Cardiac muscle cell (in vitro differentiated cells and primary cell): ENCODE data around the gene CERS6. TPM values are rescaled to one million over a fixed set of nuclear protein-coding genes. Genes with fewer than 3 reads are reported as not detected.

ENCODE experiments used
- DNase-seq, 2 donors: peaks; one replicate each; pipeline versions ENCODE4 v3.0.0 to v3.0.0-alpha.2; 2010 to 2017; ENCODE audit warnings: low read depth in 1 of 2, low spot score in 1 of 2
- H3K27ac ChIP-seq: fragments of 200-600 bp; sonication (generic); 2 replicates; pipeline ENCODE4 v1.5.1; 2016
- H3K27me3 ChIP-seq: fragments of 200-600 bp; sonication (generic); 2 replicates; pipeline ENCODE4 v1.6.0; 2016; ENCODE audit warnings: control low read depth
- H3K36me3 ChIP-seq: fragments of 200-600 bp; sonication (generic); 2 replicates; pipeline ENCODE4 v1.5.1; 2016; ENCODE audit warnings: control low read depth
- H3K4me1 ChIP-seq: fragments of 200-600 bp; sonication (generic); 2 replicates; pipeline ENCODE4 v1.8.1; 2017; ENCODE audit warnings: low read depth, mild to moderate bottlenecking, mixed run types
- H3K4me3 ChIP-seq: fragments of 200-600 bp; sonication (generic); 2 replicates; pipeline ENCODE4 v1.5.1; 2016; ENCODE audit warnings: mild to moderate bottlenecking
- H3K9me3 ChIP-seq: fragments of 200-600 bp; sonication (generic); 2 replicates; pipeline ENCODE4 v1.5.1; 2017; ENCODE audit warnings: low read depth, mild to moderate bottlenecking, control low read depth
- CTCF ChIP-seq: IDR thresholded peaks from 2 replicates; pipeline ENCODE4 v1.5.1; 2012; ENCODE audit warnings: low read depth, mild to moderate bottlenecking, low read length
- polyA plus RNA-seq: library from polyadenylated mRNA; unstranded; fragments of >200 nt; fragmentation: Nextera tagmentation; extraction: Ambion mirVana; gene quantifications from 2 replicates; pipeline ENCODE4 v1.2.1, GENCODE V29; 2016
- total RNA-seq: library from RNA; depleted of rRNA; stranded (reverse); fragments of >200 nt; gene quantifications from 2 replicates; pipeline ENCODE4 v1.2.3, GENCODE V29; 2016

CERS6 gene
- total and polyA plus RNA-seq, 2 experiments from 2014 or later: 17.1 to 26.6 TPM

DNA sequence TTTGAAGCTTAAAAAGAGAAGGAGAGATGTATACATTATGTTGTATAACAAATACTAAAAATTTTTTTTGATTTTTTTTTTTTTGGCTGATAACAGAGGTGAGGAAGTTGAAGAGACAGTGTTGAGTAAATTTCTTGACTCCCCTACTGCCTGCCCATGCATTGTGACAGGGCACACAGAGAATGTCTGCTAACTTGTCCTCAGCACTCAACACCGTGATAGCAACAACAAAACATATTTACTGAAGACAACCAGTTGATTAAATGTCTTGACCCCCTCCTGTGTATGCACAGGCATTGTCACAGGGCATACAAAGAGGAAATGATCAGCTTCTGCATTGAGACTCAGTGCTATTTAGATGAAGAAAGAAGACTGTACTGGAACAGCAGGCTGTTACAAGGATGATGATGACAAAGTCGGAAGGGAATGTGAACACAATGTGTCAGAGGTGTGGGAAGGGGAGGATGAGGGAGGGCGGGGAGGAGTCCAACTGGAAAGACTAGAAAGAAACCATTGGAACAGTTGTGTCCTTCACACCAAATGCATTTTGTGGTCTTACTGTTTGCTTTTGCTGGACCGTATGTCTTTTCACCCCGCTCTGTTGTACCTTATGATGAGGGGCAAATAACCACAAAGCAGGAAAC is 89.5 kb downstream of the CERS6 start:
- Histone ChIP-seq H3K4me1 (peaks cover 16% of the 10 kb centered on the region), H3K9me3 (no peaks in the 10 kb centered on the region), H3K36me3 (no peaks in the 10 kb centered on the region), H3K4me3 (no peak overlapping the region), H3K27ac (peak overlapping the region; percentile 68), H3K27me3 (no peaks in the 10 kb centered on the region)
- TF ChIP-seq CTCF: no peak
- DNase-seq: peak; percentile 22 to 89

GRCh38 chr2:168550670-168551069 is 94.6 kb downstream of the CERS6 start:
- H3K27ac ChIP-seq: no peak overlapping the region
- no peaks in the 10 kb centered on the region for H3K9me3 ChIP-seq
- no peaks in the 10 kb centered on the region for H3K36me3 ChIP-seq
- no peak for DNase-seq
- H3K4me1 ChIP-seq: peaks cover 7% of the 10 kb centered on the region
- H3K27me3 ChIP-seq: no peaks in the 10 kb centered on the region
- TF ChIP-seq CTCF: no peak
- no peak overlapping the region for H3K4me3 ChIP-seq

GRCh38 chr2:168552450-168552856 is 96.4 kb downstream of the CERS6 start:
- H3K36me3 ChIP-seq: no peaks in the 10 kb centered on the region
- TF ChIP-seq CTCF: no peak
- H3K9me3 ChIP-seq: no peaks in the 10 kb centered on the region
- H3K27ac ChIP-seq: no peak overlapping the region
- H3K4me3 ChIP-seq: no peak overlapping the region
- H3K4me1 ChIP-seq: no peaks in the 10 kb centered on the region
- no peaks in the 10 kb centered on the region for H3K27me3 ChIP-seq
- DNase-seq: no peak

GRCh38 chr2:168555283-168555682 is 99.2 kb downstream of the CERS6 start:
- Histone ChIP-seq H3K27me3 (no peaks in the 10 kb centered on the region), H3K4me3 (no peak overlapping the region), H3K27ac (no peak overlapping the region), H3K36me3 (no peaks in the 10 kb centered on the region), H3K9me3 (no peaks in the 10 kb centered on the region), H3K4me1 (no peaks in the 10 kb centered on the region)
- no peak for TF ChIP-seq CTCF
- no peak for DNase-seq

DNA sequence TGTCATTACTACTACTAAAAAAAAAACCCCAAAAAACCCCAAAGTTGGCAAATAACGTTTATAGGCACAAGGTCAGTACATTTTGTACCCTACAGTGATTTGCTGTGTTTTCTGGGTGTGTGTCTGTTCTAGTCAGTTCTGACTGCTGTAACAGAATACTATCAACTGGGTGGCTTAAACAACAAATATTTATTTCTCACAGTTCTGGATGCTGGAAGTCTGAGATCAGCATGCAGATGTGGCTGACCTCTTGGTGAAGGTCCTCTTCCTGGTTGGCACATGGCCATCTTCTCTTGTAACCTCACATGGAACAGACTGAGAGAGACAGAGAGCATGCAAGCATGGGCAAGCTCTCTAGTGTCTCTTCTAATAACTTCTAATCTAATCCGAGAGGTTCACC is 103.1 kb downstream of the CERS6 start:
- Histone ChIP-seq H3K4me1 (peaks cover 9% of the 10 kb centered on the region), H3K27ac (no peak overlapping the region), H3K4me3 (no peak overlapping the region), H3K36me3 (no peaks in the 10 kb centered on the region), H3K27me3 (no peaks in the 10 kb centered on the region), H3K9me3 (no peaks in the 10 kb centered on the region)
- no peak for TF ChIP-seq CTCF
- DNase-seq: peak in 1 of 2 donors; percentile 19
